Head of caudate nucleus (tissue), 42 donors: ENCODE data around the gene NFIC.
"Not testable (repeated sequence)": the region's sequence is repeated elsewhere in the genome, so short reads cannot be mapped to it uniquely, and the experiment has no call there.

ENCODE experiments used
- DNase-seq, 42 donors: peaks; one replicate each; pipeline versions ENCODE4 v3.0.0 to v3.0.0-alpha.2; 2020 to 2021; ENCODE audit warnings: mixed read lengths in 7 of 42
- intact Hi-C: fragments of 100-400 bp; cut with DNase I; formaldehyde crosslinking; loops from one replicate; pipeline ENCODE4 v1.15.0; 2022

The NFIC gene

DNA sequence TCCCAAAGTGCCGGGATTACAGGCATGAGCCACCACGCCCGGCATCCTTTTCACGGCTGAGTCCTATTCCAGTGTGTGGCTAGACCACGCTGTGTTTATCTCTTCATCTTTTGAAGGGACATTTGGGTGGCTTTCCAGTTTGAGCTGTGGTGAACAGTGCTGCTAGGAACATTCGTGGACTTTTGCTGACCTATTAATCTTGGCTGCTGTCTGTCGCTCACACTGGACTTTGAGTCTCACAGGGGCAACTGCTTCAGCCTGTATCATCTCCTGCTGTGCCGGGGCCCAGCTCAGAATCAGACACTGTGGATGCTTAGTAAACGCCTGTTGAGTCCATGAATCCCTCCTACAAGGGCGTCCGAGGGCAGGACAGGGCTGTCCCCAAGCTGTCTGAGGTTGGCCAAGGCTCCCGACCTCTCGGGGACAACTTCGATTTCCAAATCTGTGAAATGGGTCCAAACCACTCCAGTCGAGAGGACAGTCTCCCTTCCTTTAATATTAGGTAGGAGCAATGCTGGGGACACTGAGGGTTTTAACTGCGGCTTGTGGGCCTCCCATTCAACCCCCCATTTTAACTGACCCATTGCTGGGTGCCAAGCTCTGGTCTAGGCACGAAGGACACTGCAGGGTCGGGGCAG is 65.5 kb downstream of the NFIC start:
- intact Hi-C loops = no loop called here
- DNase-seq = no peak

DNA sequence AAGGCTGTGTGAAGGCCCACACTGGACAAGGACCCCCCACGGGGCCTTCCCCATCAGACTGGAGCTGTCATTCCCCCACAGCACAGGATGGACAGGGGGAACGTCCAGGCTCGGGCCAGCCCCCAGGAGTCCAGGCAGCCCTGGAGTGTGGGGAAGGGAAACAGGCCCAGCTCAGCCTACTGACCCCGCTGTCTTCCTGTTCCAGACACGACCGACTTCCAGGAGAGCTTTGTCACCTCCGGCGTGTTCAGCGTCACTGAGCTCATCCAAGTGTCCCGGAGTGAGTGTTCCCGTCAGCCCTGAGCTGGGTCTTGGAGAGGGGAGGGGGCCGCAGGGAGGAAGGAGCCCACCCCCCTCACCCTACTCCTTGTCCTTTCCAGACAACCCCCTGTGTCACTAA is 66.9 kb downstream of the NFIC start:
- no peak for DNase-seq
- intact Hi-C loops = no loop called here

DNA sequence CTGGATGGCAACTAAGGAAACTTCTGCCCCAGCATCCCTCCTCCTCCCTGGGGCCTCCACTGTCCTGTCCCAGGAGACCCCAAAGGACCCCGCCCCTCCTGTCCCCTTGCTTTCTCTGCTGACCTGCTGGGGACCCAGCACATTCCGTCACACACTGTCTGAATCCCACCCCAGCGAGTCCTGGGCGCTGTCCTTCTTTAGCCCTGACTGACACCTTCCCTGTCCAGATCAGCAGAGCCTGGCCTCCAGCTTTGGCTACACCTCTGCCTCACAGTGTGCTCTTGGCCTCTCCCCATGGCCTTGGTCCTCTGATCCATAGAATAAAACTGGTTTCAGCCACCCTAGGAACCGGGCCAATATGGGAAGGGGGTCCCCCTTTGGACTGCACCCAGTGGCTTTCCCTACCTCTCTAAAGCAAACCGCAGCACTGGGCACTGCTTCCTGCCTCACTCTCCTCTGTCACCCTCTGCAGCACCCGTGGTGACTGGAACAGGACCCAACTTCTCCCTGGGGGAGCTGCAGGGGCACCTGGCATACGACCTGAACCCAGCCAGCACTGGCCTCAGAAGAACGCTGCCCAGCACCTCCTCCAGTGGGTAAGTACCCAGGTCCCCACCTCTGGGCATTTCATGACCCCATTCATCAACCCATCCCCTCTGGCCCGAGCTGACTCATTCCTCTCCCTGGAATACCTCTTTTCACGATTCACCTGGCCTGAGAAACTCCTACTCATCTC is 67.6 kb downstream of the NFIC start:
- intact Hi-C loops = no loop called here
- no peak for DNase-seq

DNA sequence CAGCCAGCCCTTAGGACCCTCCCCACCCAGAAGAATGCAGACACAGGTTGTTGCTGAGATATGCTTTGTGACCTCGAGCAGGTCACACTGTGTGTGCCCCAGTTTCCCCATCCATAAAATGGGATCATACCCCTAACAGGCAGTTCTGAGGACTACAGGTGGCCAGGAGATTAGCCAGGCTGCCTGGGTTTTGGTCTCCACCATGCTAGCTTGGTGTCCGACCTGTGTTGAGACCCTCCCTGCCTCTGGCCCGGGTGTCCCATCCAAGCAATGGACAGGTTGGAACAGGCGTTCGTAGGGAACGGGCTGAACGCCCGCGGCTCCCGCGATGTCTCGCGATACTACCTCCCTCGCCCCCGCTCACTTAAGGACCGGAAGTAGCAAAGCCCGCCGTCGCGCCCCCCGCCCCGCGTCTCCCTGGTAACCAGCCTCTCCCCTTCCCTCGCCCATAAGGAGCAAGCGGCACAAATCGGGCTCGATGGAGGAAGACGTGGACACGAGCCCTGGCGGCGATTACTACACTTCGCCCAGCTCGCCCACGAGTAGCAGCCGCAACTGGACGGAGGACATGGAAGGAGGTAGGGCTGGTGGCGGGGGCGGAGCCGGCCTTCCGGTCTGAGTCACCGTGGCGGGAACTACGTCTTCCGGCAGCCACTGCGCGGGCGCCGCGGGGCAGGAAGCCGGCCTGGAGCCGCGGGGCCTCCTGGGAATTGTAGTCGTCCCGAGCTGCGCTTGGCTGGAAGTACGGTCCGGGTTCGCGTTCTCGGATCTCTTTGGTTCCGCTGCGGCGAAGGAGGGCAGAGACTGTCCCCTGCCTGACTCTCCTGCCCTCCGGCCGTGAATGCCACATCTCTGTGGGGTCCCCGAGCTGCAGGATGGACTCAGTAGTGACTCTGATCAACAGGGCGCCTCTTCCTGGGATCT is 68.5 kb downstream of the NFIC start:
- intact Hi-C loops = no loop called here
- DNase-seq = peak; percentile 83 to 98 (median 96)

DNA sequence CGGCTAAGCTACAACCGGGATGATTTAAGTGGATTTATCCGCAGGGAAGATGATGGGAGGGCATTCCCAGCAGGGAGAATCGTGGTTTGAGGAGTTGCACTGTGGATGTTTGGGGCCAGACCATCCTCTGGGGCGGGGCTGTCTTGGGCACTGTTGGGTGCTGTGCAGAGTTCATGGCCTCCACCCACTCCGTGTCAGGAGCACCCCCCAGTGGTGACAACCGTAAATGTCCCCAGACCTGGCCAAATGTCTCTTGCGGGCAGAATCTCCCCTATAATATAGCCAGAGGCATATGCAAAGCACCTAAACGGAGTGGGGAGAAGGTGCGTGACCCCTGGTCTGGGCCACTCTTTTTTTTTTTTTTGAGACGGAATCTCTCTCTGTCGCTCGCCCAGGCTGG is 73.7 kb downstream of the NFIC start:
- intact Hi-C loops = no loop called here
- DNase-seq = peak in 31 of 42 donors; percentile 14 to 78 (median 50)

DNA sequence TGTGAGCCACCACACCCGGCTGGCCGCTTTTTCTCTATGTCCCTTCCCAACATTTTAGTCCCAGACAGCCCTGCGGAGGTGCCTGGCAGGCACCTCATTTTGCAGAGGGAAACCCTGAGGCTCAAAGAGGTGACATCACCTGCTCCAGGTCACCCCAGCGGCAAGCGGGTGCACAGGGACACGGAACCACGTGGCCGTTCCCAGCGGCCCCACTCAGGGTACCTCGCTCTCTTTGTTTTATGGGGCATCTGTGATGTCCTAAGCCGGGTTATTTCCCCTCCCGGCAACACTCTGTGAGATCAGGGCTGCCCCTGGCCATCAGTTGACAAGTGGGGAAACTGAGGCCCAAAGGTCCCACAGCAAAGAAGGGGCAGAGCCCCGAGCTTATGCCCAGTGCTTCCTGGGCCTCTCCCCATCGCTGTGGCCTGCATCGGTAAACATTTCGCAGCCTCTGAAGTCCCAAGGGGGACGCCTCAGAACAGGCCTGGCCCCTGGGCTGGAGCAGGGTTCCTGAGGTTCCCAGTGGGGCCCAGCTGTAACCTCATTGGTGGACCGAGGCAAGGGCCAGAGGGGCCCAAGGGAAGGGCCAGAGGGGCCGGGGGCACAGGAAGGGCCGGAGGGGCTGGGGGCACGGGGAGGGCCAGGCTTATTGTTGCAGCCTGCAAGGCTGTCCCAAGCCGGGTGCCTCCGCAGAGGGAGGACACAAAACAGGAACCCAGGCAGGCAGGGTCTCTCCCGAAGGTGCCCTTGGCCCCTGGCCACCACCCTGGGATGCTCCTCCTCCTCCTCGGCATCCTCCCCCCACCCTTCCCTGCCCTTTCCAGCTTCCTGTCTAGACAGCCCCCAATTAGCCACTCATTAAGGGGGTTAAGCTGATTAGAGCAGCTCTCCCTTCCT is 75.0 kb downstream of the NFIC start:
- intact Hi-C loops = no loop called here
- no peak for DNase-seq

DNA sequence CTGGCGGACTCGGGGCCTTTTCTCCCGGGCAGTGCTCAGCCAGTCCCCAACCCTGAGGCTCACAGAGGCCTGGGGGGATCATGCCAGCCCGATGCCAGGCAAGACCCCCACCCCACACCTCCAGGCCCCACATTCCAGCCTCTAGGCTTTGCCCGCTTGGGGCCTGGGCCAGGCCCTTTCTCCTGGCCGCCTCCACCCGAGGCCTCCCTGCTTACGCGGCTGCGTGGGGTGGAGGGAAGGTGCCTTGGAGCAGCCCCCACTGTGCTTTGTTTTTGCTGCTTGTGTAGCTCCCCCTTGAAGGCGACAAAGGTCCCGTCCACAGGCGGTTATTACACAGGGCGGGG is 75.6 kb downstream of the NFIC start:
- intact Hi-C loops = no loop called here
- DNase-seq = no peak

DNA sequence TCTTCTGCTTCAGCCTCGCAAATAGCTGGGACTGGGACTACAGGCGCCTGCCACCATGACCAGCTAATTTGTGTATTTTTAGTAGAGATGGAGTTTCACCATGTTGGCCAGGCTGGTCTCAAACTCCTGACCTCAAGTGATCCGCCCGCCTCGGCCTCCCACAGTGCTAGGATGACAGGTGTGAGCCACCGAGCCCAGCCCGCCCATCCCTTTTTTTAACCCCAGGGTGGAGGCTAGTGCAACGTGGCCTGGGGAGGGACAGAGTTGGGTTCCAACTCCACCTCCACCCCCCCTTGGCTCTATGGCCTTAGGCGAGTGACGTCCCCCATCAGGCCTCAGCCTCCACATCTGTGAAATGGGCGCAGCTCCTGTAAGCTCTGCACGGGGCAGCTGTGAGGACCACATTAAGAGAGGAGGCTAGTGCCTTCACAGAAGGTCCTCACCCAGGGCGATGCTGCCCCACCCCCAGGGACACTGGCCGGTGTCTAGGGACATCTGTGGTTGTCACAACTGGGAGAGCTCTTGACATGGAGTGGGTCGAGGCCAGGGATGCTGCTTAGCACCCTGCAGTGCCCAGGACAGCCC is 76.2 kb downstream of the NFIC start:
- DNase-seq = no peak
- intact Hi-C loops = no loop called here

DNA sequence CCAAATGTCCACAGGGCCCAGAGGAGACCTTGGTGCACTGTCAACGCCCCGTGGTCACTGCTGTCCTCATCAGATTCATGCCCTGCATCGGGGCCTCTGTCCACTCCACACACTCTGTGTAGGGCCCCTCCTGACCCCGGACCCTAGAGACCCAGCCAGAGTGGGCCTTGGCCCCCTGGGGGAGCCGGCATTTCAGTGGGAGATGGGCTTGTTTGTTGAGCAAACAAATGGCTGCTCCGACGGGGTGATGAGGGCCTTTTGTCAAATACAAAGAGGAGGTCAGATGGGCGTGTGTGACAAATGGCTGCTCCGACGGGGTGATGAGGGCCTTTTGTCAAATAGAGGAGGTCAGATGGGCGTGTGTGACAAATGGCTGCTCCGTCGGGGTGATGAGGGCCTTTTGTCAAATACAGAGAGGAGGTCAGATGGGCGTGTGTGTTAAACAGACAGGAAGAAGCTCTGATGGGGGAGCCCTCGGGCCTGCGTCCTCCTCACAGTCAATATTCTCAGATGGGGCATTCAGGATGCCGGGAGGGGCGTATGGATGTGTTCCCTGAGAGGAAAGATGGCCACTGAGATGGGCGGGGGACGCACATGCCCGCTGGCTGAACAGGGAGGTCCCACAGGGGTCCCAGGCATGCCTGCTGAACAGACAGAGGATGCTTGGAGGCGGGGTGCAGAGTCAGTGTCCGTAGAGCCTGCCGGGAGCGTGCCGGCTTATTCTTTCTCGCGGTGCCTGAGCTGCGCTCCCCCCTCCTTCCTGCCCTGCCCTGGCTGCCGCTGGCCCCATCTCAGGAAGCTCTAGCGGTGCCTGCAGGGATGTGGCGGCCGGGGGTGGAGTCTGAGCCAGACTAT is 77.7 kb downstream of the NFIC start:
- intact Hi-C loops = no loop called here
- DNase-seq = peak in 8 of 42 donors; percentile 18 to 58 (median 28)

DNA sequence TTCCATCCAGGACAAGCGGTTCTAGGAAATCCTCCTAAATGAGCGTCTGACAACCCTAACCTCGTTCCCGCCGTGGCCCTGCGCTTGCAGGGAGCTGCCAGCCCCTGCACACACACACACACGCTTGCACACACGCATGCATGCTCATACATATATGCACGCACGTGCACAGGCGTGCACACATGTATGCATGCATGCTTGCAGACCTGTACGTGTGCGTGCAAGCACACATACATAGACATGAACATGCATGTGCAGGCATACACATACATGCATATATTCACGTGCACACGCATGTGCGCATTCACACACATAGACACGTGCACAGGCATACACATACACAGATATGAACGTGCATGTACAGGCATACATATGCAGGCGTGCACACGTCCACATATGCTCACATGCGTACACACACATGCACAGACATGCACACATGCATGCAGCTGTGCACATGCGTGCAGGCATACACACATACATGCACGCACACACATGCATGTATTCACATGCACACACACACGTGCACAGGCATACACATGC is 78.4 kb downstream of the NFIC start:
- DNase-seq = no peak
- intact Hi-C loops = no loop called here

DNA sequence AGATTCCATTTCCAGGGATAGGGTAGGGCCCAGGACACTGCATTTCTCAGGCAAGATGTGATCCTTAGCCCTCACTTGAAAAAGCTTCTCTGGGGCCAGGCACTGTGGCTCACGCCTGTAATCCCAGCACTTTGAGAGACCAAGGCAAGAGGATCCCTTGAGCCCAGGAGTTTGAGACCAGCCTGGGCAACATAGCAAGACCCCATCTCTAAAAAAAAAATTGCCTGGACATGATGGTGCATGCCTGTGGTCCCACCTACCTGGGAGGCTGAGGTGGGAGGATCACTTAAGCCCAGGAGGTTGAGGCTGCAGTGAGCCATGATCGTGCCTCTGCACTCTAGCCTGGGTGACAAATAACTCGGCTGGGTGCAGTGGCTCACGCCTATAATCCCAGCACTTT is 80.3 kb downstream of the NFIC start:
- intact Hi-C loops, DNase-seq: not testable (repeated sequence)

DNA sequence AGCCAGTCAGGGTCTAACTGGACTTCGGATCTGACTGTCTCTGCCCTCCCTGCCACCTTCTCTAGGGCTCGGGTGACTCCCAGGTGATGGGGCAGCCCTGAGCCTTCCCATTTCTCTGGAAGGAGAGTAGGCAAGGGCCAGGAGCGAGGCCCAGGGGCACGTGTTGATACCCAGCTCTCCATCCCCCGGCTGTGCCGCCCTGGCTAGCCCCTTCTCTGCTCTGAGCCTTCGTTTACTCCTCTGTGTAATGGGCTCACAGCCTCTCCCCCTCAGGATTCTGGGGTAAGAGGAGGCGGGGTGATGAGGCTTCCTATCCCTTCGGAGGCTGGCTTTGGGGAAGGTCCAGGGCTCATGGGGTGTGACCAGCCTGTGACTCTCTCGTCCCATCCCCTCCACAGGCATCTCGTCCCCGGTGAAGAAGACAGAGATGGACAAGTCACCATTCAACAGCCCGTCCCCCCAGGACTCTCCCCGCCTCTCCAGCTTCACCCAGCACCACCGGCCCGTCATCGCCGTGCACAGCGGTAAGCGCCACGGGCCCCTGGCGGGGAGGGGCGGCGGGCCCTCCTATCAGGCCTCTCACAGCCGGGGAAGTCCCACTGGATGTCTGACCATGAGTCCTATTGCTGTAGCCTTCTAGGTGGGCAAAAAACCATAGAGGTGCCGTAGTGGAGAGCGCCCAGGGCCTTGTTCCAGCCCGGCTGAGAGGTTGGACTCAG is 82.4 kb downstream of the NFIC start:
- no peak for DNase-seq
- intact Hi-C loops = no loop called here

DNA sequence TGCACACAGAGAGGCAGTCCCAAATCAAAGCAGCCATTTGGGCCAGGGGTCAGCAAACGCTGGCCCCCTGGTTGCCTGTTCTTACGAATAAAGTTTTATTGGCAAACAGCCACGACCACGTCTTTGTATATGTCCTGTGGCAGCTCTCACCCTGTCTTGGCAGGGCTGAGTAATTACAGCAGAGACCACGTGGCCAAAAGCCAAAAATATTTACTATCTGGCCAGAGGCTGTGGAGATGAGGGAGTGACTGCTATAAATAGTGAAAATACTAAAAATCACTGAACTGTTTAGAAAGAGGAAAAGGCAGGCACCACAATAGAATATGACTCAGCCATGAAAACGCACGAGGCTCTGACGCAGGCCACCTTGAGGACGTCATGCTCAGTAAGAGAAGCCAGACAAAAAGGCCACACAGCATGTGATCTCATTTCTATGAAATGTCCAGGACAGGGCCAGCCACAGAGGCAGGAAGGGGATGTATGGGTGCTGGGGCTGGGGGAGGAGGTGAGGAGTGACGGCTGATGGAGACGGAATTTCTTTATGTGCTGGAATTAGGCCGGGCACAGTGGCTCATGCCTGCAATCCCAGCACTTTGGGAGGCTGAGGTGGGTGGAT is 84.5 kb downstream of the NFIC start:
- intact Hi-C loops = no loop called here
- peak in 1 of 42 donors; percentile 43 for DNase-seq

DNA sequence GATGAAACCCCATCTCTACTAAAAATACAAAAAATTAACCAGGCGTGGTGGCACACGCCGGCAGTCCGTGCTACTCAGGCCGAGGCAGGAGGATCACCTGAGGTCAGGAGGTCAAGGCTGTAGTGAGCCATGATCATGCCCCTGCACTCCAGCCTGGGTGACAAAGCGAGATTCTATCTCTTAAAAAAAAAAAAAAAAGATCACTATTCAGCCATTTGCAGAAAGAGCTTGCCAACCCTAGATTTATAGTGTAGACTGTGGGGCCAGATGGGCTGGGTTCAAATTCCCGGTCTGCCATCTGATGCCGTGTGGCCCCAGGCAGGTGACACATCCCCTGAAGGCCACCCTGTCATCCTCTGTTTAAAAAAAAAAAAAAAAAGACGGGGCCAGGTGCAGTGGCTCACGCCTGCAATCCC is 85.1 kb downstream of the NFIC start:
- DNase-seq = no peak
- intact Hi-C loops = no loop called here

DNA sequence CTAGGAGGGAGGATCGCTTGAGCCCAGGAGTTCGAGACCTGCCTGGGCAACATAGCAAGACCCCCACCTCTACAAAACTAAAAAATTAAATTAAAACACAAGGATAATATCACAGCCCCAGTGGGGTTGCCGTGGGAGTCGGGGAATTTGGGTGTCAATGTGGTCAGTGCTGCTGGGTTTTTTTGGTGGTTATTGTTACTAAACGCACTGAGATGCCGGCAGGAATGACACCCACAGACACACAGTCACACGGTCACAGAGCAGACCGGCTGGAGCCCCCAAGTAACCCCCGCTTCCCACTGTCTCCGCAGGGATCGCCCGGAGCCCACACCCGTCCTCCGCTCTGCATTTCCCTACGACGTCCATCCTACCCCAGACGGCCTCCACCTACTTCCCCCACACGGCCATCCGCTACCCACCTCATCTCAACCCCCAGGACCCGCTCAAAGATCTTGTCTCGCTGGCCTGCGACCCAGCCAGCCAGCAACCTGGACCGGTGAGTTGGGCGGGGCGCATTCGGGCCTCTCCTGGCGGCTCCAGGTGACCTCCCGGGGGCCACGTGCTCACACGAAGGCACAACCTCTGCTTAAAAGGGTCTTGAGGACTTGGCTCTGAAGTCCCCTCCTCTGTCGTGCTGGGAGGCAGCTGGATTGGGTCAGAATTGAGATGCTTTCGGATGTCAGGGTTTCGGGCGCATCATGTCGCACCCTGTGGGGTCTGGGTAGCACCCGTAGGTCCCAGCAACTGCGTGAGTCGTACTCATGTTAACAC is 86.0 kb downstream of the NFIC start:
- intact Hi-C loops = no loop called here
- DNase-seq = no peak

DNA sequence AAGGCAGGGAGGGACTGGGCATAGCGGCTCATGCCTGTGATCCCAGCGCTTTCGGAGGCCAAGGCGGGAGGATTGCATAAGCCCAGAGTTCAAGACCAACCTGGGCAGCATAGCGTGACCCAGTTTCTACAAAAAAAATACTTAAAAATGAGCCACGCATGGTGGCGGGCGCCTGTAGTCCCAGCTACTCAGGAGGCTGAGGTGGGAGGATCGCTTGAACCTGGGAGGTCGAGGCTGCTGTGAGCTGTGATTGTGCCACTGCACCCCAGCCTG is 86.5 kb downstream of the NFIC start:
- intact Hi-C loops, DNase-seq: not testable (repeated sequence)
